ENCODE data around the gene CFAP251. TPM values are rescaled to one million over a fixed set of nuclear protein-coding genes. Genes with fewer than 3 reads are reported as not detected.

Gene CFAP251
- total RNA-seq, 1 experiment from 2014 or later = 23.5 TPM

GRCh38 chr12:121989276-121990113 lies 71.1 kb downstream of the CFAP251 start:
- H3K4me3 Mint-ChIP-seq (ENCODE audit: unreplicated experiment) = no peak overlapping the region

GRCh38 chr12:121990114-121990647 lies 71.8 kb downstream of the CFAP251 start:
- Mint-ChIP-seq H3K36me3 (ENCODE audit: insufficient read depth, unreplicated experiment) (no peaks in the 10 kb centered on the region), H3K9me3 (ENCODE audit: unreplicated experiment) (no peaks in the 10 kb centered on the region), H3K27ac (ENCODE audit: low read depth, unreplicated experiment) (no peak overlapping the region), H3K4me3 (ENCODE audit: unreplicated experiment) (no peak overlapping the region), H3K4me1 (ENCODE audit: insufficient read depth, unreplicated experiment) (peaks cover 9% of the 10 kb centered on the region), H3K27me3 (ENCODE audit: insufficient read depth, unreplicated experiment) (no peaks in the 10 kb centered on the region)
- CTCF ChIA-PET = interaction anchor here (0.5 to 0.6 kb wide), 2 partner anchors 14 to 31 kb away, joined by 3 read pairs; no protein-coding TSS in a partner anchor
- POLR2A ChIA-PET = interaction anchor here (0.8 to 3.3 kb wide), 3 partner anchors 11 to 32 kb away, joined by 3 to 44 read pairs (median 3); partner anchors contain the start of gene BCL7A
- TF ChIP-seq, protein P1, sequence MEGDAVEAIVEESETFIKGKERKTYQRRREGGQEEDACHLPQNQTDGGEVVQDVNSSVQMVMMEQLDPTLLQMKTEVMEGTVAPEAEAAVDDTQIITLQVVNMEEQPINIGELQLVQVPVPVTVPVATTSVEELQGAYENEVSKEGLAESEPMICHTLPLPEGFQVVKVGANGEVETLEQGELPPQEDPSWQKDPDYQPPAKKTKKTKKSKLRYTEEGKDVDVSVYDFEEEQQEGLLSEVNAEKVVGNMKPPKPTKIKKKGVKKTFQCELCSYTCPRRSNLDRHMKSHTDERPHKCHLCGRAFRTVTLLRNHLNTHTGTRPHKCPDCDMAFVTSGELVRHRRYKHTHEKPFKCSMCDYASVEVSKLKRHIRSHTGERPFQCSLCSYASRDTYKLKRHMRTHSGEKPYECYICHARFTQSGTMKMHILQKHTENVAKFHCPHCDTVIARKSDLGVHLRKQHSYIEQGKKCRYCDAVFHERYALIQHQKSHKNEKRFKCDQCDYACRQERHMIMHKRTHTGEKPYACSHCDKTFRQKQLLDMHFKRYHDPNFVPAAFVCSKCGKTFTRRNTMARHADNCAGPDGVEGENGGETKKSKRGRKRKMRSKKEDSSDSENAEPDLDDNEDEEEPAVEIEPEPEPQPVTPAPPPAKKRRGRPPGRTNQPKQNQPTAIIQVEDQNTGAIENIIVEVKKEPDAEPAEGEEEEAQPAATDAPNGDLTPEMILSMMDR (IDR thresholded peaks at IDR 0.05; ENCODE audit: unreplicated experiment) = no peak
- intact Hi-C loops (cut with micrococcal nuclease) = no loop called here
- no TSS peak for BruUV-seq (replicated peaks)
- no peak for DNase-seq (ENCODE audit: unreplicated experiment)

More at GRCh38 chr12:121989276-121990113, 71.1 kb downstream of the CFAP251 start:
- no peaks in the 10 kb centered on the region for H3K27me3 Mint-ChIP-seq (ENCODE audit: insufficient read depth, unreplicated experiment)
- no peak for DNase-seq (ENCODE audit: unreplicated experiment)
- no TSS peak for BruUV-seq (replicated peaks)
- no peaks in the 10 kb centered on the region for H3K9me3 Mint-ChIP-seq (ENCODE audit: unreplicated experiment)
- H3K36me3 Mint-ChIP-seq (ENCODE audit: insufficient read depth, unreplicated experiment) = no peaks in the 10 kb centered on the region
- intact Hi-C loops (cut with micrococcal nuclease) = no loop called here
- no peak overlapping the region for H3K27ac Mint-ChIP-seq (ENCODE audit: low read depth, unreplicated experiment)
- CTCF ChIA-PET = interaction anchor here (0.5 to 0.6 kb wide), 2 partner anchors 13 to 32 kb away, joined by 3 read pairs; no protein-coding TSS in a partner anchor
- H3K4me1 Mint-ChIP-seq (ENCODE audit: insufficient read depth, unreplicated experiment) = peaks cover 9% of the 10 kb centered on the region
- POLR2A ChIA-PET = no interaction called here
- TF ChIP-seq, protein P1 (IDR thresholded peaks at IDR 0.05; ENCODE audit: unreplicated experiment) = no peak

- ChIA-PET CTCF (interaction anchor here (0.5 to 0.7 kb wide), 5 partner anchors 8 to 179 kb away, joined by 3 to 4 read pairs (median 3); no protein-coding TSS in a partner anchor), POLR2A (interaction anchor here (0.8 to 3.3 kb wide), 15 partner anchors 10 to 1303 kb away, joined by 3 to 44 read pairs (median 4); partner anchors contain the start of genes BCL7A and PSMD9)
- no peaks in the 10 kb centered on the region for H3K36me3 Mint-ChIP-seq (ENCODE audit: insufficient read depth, unreplicated experiment)
- H3K4me3 Mint-ChIP-seq (ENCODE audit: unreplicated experiment) = no peak overlapping the region
- peak overlapping the region; percentile 90 for H3K27ac Mint-ChIP-seq (ENCODE audit: low read depth, unreplicated experiment)
- H3K9me3 Mint-ChIP-seq (ENCODE audit: unreplicated experiment) = no peaks in the 10 kb centered on the region
- no peak for DNase-seq (ENCODE audit: unreplicated experiment)
- H3K4me1 Mint-ChIP-seq (ENCODE audit: insufficient read depth, unreplicated experiment) = peaks cover 9% of the 10 kb centered on the region
- intact Hi-C loops (cut with micrococcal nuclease) = no loop called here
- no peaks in the 10 kb centered on the region for H3K27me3 Mint-ChIP-seq (ENCODE audit: insufficient read depth, unreplicated experiment)
- no TSS peak for BruUV-seq (replicated peaks)
- TF ChIP-seq, protein P1 (IDR thresholded peaks at IDR 0.05; ENCODE audit: unreplicated experiment) = no peak
Observed at GRCh38 chr12:121990692-121991603, 72.6 kb downstream of the CFAP251 start.
